ENCODE results near the gene RUNX3.
A peak's percentile ranks its signal among the peaks of the same experiment; 100 is the strongest.

RUNX3 gene

GRCh38 chr1:24861821-24862727 lies 68.0 kb downstream of the RUNX3 start (continued):
- 0 out of 2 replicates have a peak, but pooled peaks have one; percentile 9 for TF ChIP-seq ZNF335 (tag by site-specific recombination; conservative IDR thresholded peaks at IDR 0.05)
- TF ChIP-seq, protein P1, sequence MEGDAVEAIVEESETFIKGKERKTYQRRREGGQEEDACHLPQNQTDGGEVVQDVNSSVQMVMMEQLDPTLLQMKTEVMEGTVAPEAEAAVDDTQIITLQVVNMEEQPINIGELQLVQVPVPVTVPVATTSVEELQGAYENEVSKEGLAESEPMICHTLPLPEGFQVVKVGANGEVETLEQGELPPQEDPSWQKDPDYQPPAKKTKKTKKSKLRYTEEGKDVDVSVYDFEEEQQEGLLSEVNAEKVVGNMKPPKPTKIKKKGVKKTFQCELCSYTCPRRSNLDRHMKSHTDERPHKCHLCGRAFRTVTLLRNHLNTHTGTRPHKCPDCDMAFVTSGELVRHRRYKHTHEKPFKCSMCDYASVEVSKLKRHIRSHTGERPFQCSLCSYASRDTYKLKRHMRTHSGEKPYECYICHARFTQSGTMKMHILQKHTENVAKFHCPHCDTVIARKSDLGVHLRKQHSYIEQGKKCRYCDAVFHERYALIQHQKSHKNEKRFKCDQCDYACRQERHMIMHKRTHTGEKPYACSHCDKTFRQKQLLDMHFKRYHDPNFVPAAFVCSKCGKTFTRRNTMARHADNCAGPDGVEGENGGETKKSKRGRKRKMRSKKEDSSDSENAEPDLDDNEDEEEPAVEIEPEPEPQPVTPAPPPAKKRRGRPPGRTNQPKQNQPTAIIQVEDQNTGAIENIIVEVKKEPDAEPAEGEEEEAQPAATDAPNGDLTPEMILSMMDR (tag by site-specific recombination; IDR thresholded peaks at IDR 0.05): peak; percentile 52; the same call in 1 of the 2 replicates
- no peak for TF ChIP-seq ZNF302 (tag by site-specific recombination; IDR thresholded peaks at IDR 0.05; ENCODE audit: low read depth)
- no peak for TF ChIP-seq ZNF785 (tag by site-specific recombination; IDR thresholded peaks at IDR 0.05)
- no peak for TF ChIP-seq ZNF311 (tag by site-specific recombination; IDR thresholded peaks at IDR 0.05; ENCODE audit: borderline replicate concordance)
- no peak for TF ChIP-seq GLIS2 (tag by site-specific recombination; IDR thresholded peaks at IDR 0.05)
- TF ChIP-seq ZFP69B (tag by site-specific recombination; IDR thresholded peaks at IDR 0.05): no peak
- no peak for TF ChIP-seq ZNF292 (tag by site-specific recombination; IDR thresholded peaks at IDR 0.05; ENCODE audit: borderline replicate concordance, low read depth)
- TF ChIP-seq, protein P2, sequence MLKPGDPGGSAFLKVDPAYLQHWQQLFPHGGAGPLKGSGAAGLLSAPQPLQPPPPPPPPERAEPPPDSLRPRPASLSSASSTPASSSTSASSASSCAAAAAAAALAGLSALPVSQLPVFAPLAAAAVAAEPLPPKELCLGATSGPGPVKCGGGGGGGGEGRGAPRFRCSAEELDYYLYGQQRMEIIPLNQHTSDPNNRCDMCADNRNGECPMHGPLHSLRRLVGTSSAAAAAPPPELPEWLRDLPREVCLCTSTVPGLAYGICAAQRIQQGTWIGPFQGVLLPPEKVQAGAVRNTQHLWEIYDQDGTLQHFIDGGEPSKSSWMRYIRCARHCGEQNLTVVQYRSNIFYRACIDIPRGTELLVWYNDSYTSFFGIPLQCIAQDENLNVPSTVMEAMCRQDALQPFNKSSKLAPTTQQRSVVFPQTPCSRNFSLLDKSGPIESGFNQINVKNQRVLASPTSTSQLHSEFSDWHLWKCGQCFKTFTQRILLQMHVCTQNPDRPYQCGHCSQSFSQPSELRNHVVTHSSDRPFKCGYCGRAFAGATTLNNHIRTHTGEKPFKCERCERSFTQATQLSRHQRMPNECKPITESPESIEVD (tag by site-specific recombination; IDR thresholded peaks at IDR 0.05): no peak
- TF ChIP-seq WT1 (tag by site-specific recombination; IDR thresholded peaks at IDR 0.05): peak; percentile 61; the same call in 1 of the 2 replicates
- no peak for TF ChIP-seq BCL11B (tag by site-specific recombination; IDR thresholded peaks at IDR 0.05; ENCODE audit: low read depth)
- TF ChIP-seq, protein P3, sequence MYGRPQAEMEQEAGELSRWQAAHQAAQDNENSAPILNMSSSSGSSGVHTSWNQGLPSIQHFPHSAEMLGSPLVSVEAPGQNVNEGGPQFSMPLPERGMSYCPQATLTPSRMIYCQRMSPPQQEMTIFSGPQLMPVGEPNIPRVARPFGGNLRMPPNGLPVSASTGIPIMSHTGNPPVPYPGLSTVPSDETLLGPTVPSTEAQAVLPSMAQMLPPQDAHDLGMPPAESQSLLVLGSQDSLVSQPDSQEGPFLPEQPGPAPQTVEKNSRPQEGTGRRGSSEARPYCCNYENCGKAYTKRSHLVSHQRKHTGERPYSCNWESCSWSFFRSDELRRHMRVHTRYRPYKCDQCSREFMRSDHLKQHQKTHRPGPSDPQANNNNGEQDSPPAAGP (tag by site-specific recombination; IDR thresholded peaks at IDR 0.05): 0 out of 2 replicates have a peak, but pooled peaks have one; percentile 74
- no peak for TF ChIP-seq ZNF610 (tag by site-specific recombination; IDR thresholded peaks at IDR 0.05; ENCODE audit: borderline replicate concordance)
- no peak for TF ChIP-seq ZNF223 (tag by site-specific recombination; IDR thresholded peaks at IDR 0.05)
- no peak for TF ChIP-seq ZNF585B (tag by site-specific recombination; IDR thresholded peaks at IDR 0.05)
- TF ChIP-seq ZBTB20 (tag by site-specific recombination; IDR thresholded peaks at IDR 0.05): no peak
- TF ChIP-seq ZNF600 (tag by site-specific recombination; IDR thresholded peaks at IDR 0.05): 0 out of 2 replicates have a peak, but pooled peaks have one; percentile 33
- no peak for TF ChIP-seq ZNF624 (tag by site-specific recombination; IDR thresholded peaks at IDR 0.05)
- TF ChIP-seq ZNF19 (tag by site-specific recombination; IDR thresholded peaks at IDR 0.05; ENCODE audit: low read depth): no peak
- TF ChIP-seq ZSCAN18 (tag by site-specific recombination; IDR thresholded peaks at IDR 0.05): no peak
- TF ChIP-seq ZFP37 (tag by site-specific recombination; IDR thresholded peaks at IDR 0.05): no peak
- TF ChIP-seq, protein P4, sequence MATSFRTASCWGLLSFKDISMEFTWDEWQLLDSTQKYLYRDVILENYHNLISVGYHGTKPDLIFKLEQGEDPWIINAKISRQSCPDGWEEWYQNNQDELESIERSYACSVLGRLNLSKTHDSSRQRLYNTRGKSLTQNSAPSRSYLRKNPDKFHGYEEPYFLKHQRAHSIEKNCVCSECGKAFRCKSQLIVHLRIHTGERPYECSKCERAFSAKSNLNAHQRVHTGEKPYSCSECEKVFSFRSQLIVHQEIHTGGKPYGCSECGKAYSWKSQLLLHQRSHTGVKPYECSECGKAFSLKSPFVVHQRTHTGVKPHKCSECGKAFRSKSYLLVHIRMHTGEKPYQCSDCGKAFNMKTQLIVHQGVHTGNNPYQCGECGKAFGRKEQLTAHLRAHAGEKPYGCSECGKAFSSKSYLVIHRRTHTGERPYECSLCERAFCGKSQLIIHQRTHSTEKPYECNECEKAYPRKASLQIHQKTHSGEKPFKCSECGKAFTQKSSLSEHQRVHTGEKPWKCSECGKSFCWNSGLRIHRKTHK (tag by site-specific recombination; IDR thresholded peaks at IDR 0.05): no peak
- no peak for TF ChIP-seq IKZF3 (tag by site-specific recombination; IDR thresholded peaks at IDR 0.05)
- TF ChIP-seq, protein P5, sequence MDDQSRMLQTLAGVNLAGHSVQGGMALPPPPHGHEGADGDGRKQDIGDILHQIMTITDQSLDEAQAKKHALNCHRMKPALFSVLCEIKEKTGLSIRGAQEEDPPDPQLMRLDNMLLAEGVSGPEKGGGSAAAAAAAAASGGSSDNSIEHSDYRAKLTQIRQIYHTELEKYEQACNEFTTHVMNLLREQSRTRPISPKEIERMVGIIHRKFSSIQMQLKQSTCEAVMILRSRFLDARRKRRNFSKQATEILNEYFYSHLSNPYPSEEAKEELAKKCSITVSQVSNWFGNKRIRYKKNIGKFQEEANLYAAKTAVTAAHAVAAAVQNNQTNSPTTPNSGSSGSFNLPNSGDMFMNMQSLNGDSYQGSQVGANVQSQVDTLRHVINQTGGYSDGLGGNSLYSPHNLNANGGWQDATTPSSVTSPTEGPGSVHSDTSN (CRISPR knock-in tag; IDR thresholded peaks at IDR 0.05): no peak
- no peak for TF ChIP-seq ZNF140 (tag by site-specific recombination; IDR thresholded peaks at IDR 0.05)
- TF ChIP-seq ZNF10 (tag by site-specific recombination; IDR thresholded peaks at IDR 0.05): no peak
- TF ChIP-seq OSR2 (tag by site-specific recombination; IDR thresholded peaks at IDR 0.05): no peak
- TF ChIP-seq SP3 (tag by site-specific recombination; IDR thresholded peaks at IDR 0.05): no peak
- no peak for TF ChIP-seq INSM2 (tag by site-specific recombination; IDR thresholded peaks at IDR 0.05)

All from HEK293 (cell line).